Measurements from ENCODE around the gene TYRO3. TPM values are rescaled to one million over a fixed set of nuclear protein-coding genes. Genes with fewer than 3 reads are reported as not detected.

Gene TYRO3
- total and polyA plus RNA-seq, 2 of the 13 experiments (the other 11 are each of a cell fraction or from before 2014, with no cell fraction given), result 24.0 to 43.6 TPM

GRCh38 chr15:41621200-41622193 lies 62.5 kb downstream of the TYRO3 start (continued):
- TF ChIP-seq, protein P1, sequence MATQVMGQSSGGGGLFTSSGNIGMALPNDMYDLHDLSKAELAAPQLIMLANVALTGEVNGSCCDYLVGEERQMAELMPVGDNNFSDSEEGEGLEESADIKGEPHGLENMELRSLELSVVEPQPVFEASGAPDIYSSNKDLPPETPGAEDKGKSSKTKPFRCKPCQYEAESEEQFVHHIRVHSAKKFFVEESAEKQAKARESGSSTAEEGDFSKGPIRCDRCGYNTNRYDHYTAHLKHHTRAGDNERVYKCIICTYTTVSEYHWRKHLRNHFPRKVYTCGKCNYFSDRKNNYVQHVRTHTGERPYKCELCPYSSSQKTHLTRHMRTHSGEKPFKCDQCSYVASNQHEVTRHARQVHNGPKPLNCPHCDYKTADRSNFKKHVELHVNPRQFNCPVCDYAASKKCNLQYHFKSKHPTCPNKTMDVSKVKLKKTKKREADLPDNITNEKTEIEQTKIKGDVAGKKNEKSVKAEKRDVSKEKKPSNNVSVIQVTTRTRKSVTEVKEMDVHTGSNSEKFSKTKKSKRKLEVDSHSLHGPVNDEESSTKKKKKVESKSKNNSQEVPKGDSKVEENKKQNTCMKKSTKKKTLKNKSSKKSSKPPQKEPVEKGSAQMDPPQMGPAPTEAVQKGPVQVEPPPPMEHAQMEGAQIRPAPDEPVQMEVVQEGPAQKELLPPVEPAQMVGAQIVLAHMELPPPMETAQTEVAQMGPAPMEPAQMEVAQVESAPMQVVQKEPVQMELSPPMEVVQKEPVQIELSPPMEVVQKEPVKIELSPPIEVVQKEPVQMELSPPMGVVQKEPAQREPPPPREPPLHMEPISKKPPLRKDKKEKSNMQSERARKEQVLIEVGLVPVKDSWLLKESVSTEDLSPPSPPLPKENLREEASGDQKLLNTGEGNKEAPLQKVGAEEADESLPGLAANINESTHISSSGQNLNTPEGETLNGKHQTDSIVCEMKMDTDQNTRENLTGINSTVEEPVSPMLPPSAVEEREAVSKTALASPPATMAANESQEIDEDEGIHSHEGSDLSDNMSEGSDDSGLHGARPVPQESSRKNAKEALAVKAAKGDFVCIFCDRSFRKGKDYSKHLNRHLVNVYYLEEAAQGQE (IDR thresholded peaks at IDR 0.05; ENCODE audit: borderline replicate concordance in 1 of 2, low read depth in 1 of 2, low read length in 2 of 2), result no peak
- TF ChIP-seq FOXK2 (IDR thresholded peaks at IDR 0.05), result no peak
- TF ChIP-seq, protein P2, sequence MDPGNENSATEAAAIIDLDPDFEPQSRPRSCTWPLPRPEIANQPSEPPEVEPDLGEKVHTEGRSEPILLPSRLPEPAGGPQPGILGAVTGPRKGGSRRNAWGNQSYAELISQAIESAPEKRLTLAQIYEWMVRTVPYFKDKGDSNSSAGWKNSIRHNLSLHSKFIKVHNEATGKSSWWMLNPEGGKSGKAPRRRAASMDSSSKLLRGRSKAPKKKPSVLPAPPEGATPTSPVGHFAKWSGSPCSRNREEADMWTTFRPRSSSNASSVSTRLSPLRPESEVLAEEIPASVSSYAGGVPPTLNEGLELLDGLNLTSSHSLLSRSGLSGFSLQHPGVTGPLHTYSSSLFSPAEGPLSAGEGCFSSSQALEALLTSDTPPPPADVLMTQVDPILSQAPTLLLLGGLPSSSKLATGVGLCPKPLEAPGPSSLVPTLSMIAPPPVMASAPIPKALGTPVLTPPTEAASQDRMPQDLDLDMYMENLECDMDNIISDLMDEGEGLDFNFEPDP (CRISPR knock-in tag; conservative IDR thresholded peaks at IDR 0.05), result peak; percentile 99
- peak; percentile 85 for TF ChIP-seq YY1 (IDR thresholded peaks at IDR 0.05; ENCODE audit: insufficient read depth, insufficient replicate concordance, low read depth, low read length)
- no peak for TF ChIP-seq IKZF1 (IDR thresholded peaks at IDR 0.05)
- peak; percentile 79 for TF ChIP-seq AHR (CRISPR knock-in tag; IDR thresholded peaks at IDR 0.05)
- TF ChIP-seq, protein P3, sequence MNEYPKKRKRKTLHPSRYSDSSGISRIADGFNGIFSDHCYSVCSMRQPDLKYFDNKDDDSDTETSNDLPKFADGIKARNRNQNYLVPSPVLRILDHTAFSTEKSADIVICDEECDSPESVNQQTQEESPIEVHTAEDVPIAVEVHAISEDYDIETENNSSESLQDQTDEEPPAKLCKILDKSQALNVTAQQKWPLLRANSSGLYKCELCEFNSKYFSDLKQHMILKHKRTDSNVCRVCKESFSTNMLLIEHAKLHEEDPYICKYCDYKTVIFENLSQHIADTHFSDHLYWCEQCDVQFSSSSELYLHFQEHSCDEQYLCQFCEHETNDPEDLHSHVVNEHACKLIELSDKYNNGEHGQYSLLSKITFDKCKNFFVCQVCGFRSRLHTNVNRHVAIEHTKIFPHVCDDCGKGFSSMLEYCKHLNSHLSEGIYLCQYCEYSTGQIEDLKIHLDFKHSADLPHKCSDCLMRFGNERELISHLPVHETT (CRISPR knock-in tag; conservative IDR thresholded peaks at IDR 0.05), result peak; percentile 61; the same call in 1 of the 2 replicates
- TF ChIP-seq CREBL2 (CRISPR knock-in tag; IDR thresholded peaks at IDR 0.05; ENCODE audit: borderline replicate concordance), result peak; percentile 97
- peak; percentile 98 for TF ChIP-seq ZNF780A (CRISPR knock-in tag; IDR thresholded peaks at IDR 0.05)
- TF ChIP-seq ELF1 (CRISPR knock-in tag; IDR thresholded peaks at IDR 0.05), result peak; percentile 11; the same call in 1 of the 2 replicates
- peak; percentile 51; the same call in 1 of the 2 replicates for TF ChIP-seq FOXM1 (CRISPR knock-in tag; IDR thresholded peaks at IDR 0.05)
- peak; percentile 88; the same call in 1 of the 2 replicates for TF ChIP-seq PAX8 (CRISPR knock-in tag; IDR thresholded peaks at IDR 0.05; ENCODE audit: borderline replicate concordance)
- TF ChIP-seq ZFP82 (CRISPR knock-in tag; IDR thresholded peaks at IDR 0.05; ENCODE audit: borderline replicate concordance), result peak; percentile 98; the same call in 1 of the 2 replicates
- TF ChIP-seq THAP9 (CRISPR knock-in tag; IDR thresholded peaks at IDR 0.05; ENCODE audit: borderline replicate concordance), result peak; percentile 89; the same call in 1 of the 2 replicates
- TF ChIP-seq TBX2 (CRISPR knock-in tag; IDR thresholded peaks at IDR 0.05; ENCODE audit: borderline replicate concordance), result peak; percentile 99
- no peak for TF ChIP-seq TCF7 (IDR thresholded peaks at IDR 0.05; ENCODE audit: low read depth)
- TF ChIP-seq FOXA1 (IDR thresholded peaks at IDR 0.05), result no peak
- no peak for TF ChIP-seq FOXA1 (CRISPR knock-in tag; IDR thresholded peaks at IDR 0.05)
- TF ChIP-seq ZFP36L1 (CRISPR knock-in tag; IDR thresholded peaks at IDR 0.05), result peak; percentile 95
- 0 out of 2 replicates have a peak, but pooled peaks have one; percentile 5 for TF ChIP-seq CEBPG (CRISPR knock-in tag; IDR thresholded peaks at IDR 0.05)

All from HepG2 (cell line).